WERI-Rb-1 (cell line): ENCODE measurements around the gene AMIGO1.
A peak's percentile ranks its signal among the peaks of the same experiment; 100 is the strongest.

Source experiments
- DNase-seq: peaks from one replicate; pipeline ENCODE4 v3.0.0-alpha.2; 2020
- H3K27ac ChIP-seq: fragments of 250-450 bp; sonication (Bioruptor Pico); 2 replicates; pipeline ENCODE4 v1.5.1; 2020; ENCODE audit warnings: mild to moderate bottlenecking, moderate library complexity
- H3K27me3 ChIP-seq: fragments of 250-450 bp; sonication (Bioruptor Pico); 2 replicates; pipeline ENCODE4 v1.5.1; 2021; ENCODE audit warnings: mild to moderate bottlenecking, low read depth, moderate library complexity; ENCODE audit not compliant: insufficient read depth, severe bottlenecking
- H3K36me3 ChIP-seq: fragments of 250-450 bp; sonication (Bioruptor Pico); 2 replicates; pipeline ENCODE4 v1.5.1; 2020; ENCODE audit warnings: mild to moderate bottlenecking, moderate library complexity
- H3K4me3 ChIP-seq: 2 replicates; pipeline ENCODE4 v1.5.1; 2011; ENCODE audit warnings: low read depth, mild to moderate bottlenecking, control low read depth, low read length
- H3K9me3 ChIP-seq: fragments of 250-450 bp; sonication (Bioruptor Pico); 2 replicates; pipeline ENCODE4 v1.5.1; 2021; ENCODE audit warnings: mild to moderate bottlenecking, moderate library complexity; ENCODE audit not compliant: severe bottlenecking
- CTCF ChIP-seq: IDR thresholded peaks from 2 replicates; pipeline ENCODE4 v1.5.1; 2011; ENCODE audit warnings: low read depth, mild to moderate bottlenecking, control low read depth, inconsistent platforms, low read length

Gene AMIGO1

GRCh38 chr1:109535481-109535880, 26.0 kb upstream of the AMIGO1 start:
- DNase-seq = no peak
- no peaks in the 10 kb centered on the region for H3K36me3 ChIP-seq
- peak overlapping the region; percentile 63 for H3K27ac ChIP-seq
- H3K9me3 ChIP-seq = no peaks in the 10 kb centered on the region
- TF ChIP-seq CTCF = no peak
- no peak overlapping the region for H3K4me3 ChIP-seq
- H3K27me3 ChIP-seq = no peaks in the 10 kb centered on the region

- Histone ChIP-seq H3K27me3 (no peaks in the 10 kb centered on the region), H3K9me3 (no peaks in the 10 kb centered on the region), H3K4me3 (no peak overlapping the region), H3K27ac (no peak overlapping the region), H3K36me3 (no peaks in the 10 kb centered on the region)
- DNase-seq = no peak
- TF ChIP-seq CTCF = no peak
These were observed 24.9 kb upstream of the AMIGO1 start for GRCh38 chr1:109534307-109534858.

GRCh38 chr1:109532365-109533136, 23.0 kb upstream of the AMIGO1 start:
- H3K27ac ChIP-seq = peak overlapping the region; percentile 81
- H3K27me3 ChIP-seq = no peaks in the 10 kb centered on the region
- peak overlapping the region; percentile 40 for H3K4me3 ChIP-seq
- DNase-seq = peak; percentile 92
- no peaks in the 10 kb centered on the region for H3K9me3 ChIP-seq
- peak; percentile 97 for TF ChIP-seq CTCF
- no peaks in the 10 kb centered on the region for H3K36me3 ChIP-seq

- Histone ChIP-seq H3K4me3 (peak overlapping the region; percentile 40), H3K27ac (peak overlapping the region; percentile 81)
- DNase-seq = peak; percentile 50
These were observed 22.4 kb upstream of the AMIGO1 start for GRCh38 chr1:109531826-109532364.

GRCh38 chr1:109531380-109531779, 21.9 kb upstream of the AMIGO1 start:
- H3K4me3 ChIP-seq = no peak overlapping the region
- no peaks in the 10 kb centered on the region for H3K27me3 ChIP-seq
- peak overlapping the region; percentile 54; the same call in 1 of the 2 replicates for H3K27ac ChIP-seq
- DNase-seq = no peak
- no peaks in the 10 kb centered on the region for H3K9me3 ChIP-seq
- no peaks in the 10 kb centered on the region for H3K36me3 ChIP-seq
- TF ChIP-seq CTCF = no peak

More at GRCh38 chr1:109531826-109532364, 22.4 kb upstream of the AMIGO1 start:
- H3K27me3 ChIP-seq = no peaks in the 10 kb centered on the region
- no peaks in the 10 kb centered on the region for H3K36me3 ChIP-seq
- TF ChIP-seq CTCF = no peak
- no peaks in the 10 kb centered on the region for H3K9me3 ChIP-seq
